Breast epithelium (tissue), 3 donors: Measurements from ENCODE around the gene OTOP1.

Experiments
- POLR2A ChIP-seq: fragments of 450-650 bp; IDR thresholded peaks from one replicate; pipeline ENCODE4 v1.6.1; 2016; ENCODE audit warnings: antibody characterized with exemption, mild to moderate bottlenecking, moderate library complexity
- POLR2AphosphoS5 ChIP-seq, 3 donors: sonication (generic); formaldehyde crosslinking; IDR thresholded peaks; one replicate each; pipeline ENCODE4 v1.6.1; 2017; ENCODE audit warnings: antibody characterized with exemption in 3 of 3
- TF ChIP-seq, protein P1 (sequence below), 3 donors: fragments of 450-650 bp; IDR thresholded peaks; one replicate each; pipeline ENCODE4 v1.5.1; 2016 to 2017; ENCODE audit warnings: antibody characterized with exemption in 3 of 3, mild to moderate bottlenecking in 3 of 3, moderate library complexity in 3 of 3

DNA sequence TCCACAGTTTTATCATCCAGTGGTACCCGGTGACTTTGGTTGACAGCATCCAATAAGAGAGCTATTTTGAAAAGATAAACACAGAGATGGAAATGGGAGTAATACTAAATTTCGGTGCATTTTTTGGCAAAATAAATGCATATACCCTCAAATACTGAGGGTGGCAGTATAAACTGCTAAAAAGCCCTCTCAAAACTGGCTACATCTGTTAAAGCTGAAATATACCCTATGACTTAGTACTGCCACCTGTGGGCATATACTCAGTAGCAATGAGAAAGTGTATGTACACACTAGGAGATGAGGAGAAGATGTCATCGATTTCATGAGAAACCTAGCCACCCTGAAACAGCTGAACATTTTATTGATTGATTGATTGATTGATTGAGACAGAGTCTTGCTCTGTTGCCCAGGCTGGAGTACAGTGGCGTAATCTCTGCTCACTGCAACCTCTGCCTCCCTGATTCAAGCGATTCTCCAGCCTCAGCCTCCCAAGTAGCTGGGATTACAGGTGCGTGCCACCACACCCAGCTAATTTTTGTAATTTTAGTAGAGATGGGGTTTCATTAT lies 33.5 kb upstream of the OTOP1 start:
- TF ChIP-seq, protein P1, sequence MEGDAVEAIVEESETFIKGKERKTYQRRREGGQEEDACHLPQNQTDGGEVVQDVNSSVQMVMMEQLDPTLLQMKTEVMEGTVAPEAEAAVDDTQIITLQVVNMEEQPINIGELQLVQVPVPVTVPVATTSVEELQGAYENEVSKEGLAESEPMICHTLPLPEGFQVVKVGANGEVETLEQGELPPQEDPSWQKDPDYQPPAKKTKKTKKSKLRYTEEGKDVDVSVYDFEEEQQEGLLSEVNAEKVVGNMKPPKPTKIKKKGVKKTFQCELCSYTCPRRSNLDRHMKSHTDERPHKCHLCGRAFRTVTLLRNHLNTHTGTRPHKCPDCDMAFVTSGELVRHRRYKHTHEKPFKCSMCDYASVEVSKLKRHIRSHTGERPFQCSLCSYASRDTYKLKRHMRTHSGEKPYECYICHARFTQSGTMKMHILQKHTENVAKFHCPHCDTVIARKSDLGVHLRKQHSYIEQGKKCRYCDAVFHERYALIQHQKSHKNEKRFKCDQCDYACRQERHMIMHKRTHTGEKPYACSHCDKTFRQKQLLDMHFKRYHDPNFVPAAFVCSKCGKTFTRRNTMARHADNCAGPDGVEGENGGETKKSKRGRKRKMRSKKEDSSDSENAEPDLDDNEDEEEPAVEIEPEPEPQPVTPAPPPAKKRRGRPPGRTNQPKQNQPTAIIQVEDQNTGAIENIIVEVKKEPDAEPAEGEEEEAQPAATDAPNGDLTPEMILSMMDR (IDR thresholded peaks at IDR 0.05) = no peak
- TF ChIP-seq POLR2A (no peak), POLR2AphosphoS5 (IDR thresholded peaks at IDR 0.05) (no peak)
